NCI-H748 (cell line): ENCODE data around the gene MAB21L3.
A peak's percentile ranks its signal among the peaks of the same experiment; 100 is the strongest.

Experiments used
- DNase-seq: peaks from one replicate; lab custom pipeline; 2025; ENCODE audit not compliant: unreplicated experiment; lab: John Stamatoyannopoulos, UW

MAB21L3 gene

GRCh38 chr1:116110567-116111523 lies at the start of gene MAB21L3:
Gene MAB21L3, plus strand, starts transcription at chr1:116111399. Its CDS starts 1,217 bp downstream, at chr1:116112616.
- no peak for DNase-seq

GRCh38 chr1:116062201-116062600 lies 49.0 kb upstream of the MAB21L3 start:
- DNase-seq = no peak

- no peak for DNase-seq
These were observed 46.6 kb upstream of the MAB21L3 start for GRCh38 chr1:116064616-116065015.

- no peak for DNase-seq
These were observed 44.2 kb upstream of the MAB21L3 start for GRCh38 chr1:116066868-116067565.

GRCh38 chr1:116067566-116067890 lies 43.7 kb upstream of the MAB21L3 start:
- DNase-seq = no peak

- no peak for DNase-seq
These were observed 35.6 kb upstream of the MAB21L3 start for GRCh38 chr1:116075575-116075974.

GRCh38 chr1:116075990-116076389 lies 35.2 kb upstream of the MAB21L3 start:
- DNase-seq = no peak

GRCh38 chr1:116076831-116077230 lies 34.4 kb upstream of the MAB21L3 start:
- DNase-seq = no peak

- DNase-seq = no peak
These were observed 32.4 kb upstream of the MAB21L3 start for GRCh38 chr1:116078699-116079223.

- DNase-seq = no peak
These were observed 23.6 kb upstream of the MAB21L3 start for GRCh38 chr1:116087628-116088027.

GRCh38 chr1:116089870-116090269 lies 21.3 kb upstream of the MAB21L3 start:
- DNase-seq = no peak

- DNase-seq = no peak
These were observed 20.1 kb upstream of the MAB21L3 start for GRCh38 chr1:116091083-116091482.

GRCh38 chr1:116092752-116093489 lies 18.3 kb upstream of the MAB21L3 start:
- no peak for DNase-seq

GRCh38 chr1:116095027-116095426 lies 16.2 kb upstream of the MAB21L3 start:
- DNase-seq = no peak

GRCh38 chr1:116096013-116096618 lies 15.1 kb upstream of the MAB21L3 start:
- DNase-seq = peak; percentile 12

GRCh38 chr1:116097626-116098025 lies 13.6 kb upstream of the MAB21L3 start:
- no peak for DNase-seq

GRCh38 chr1:116099379-116099778 lies 11.8 kb upstream of the MAB21L3 start:
- DNase-seq = no peak

GRCh38 chr1:116099919-116100318 lies 11.3 kb upstream of the MAB21L3 start:
- DNase-seq = no peak

- DNase-seq = peak; percentile 6
These were observed 6.5 kb upstream of the MAB21L3 start for GRCh38 chr1:116104667-116105066.

- peak; percentile 72 for DNase-seq
These were observed 5.2 kb upstream of the MAB21L3 start for GRCh38 chr1:116105996-116106395.

- DNase-seq = no peak
These were observed 4.6 kb upstream of the MAB21L3 start for GRCh38 chr1:116106646-116107045.
